CD4-positive, alpha-beta T cell treated with Interleukin-17A for 4 hours (primary cell): ENCODE data around the gene PGLYRP4.
"Not testable (repeated sequence)": the region's sequence is repeated elsewhere in the genome, so short reads cannot be mapped to it uniquely, and the experiment has no call there.

Experiments
- DNase-seq: peaks from one replicate; pipeline ENCODE4 v3.0.0-alpha.2; 2020; ENCODE audit warnings: mixed read lengths

The PGLYRP4 gene

GRCh38 chr1:153336650-153337049 is 12.0 kb downstream of the PGLYRP4 start:
- DNase-seq = no peak

GRCh38 chr1:153333902-153334301 is 14.7 kb downstream of the PGLYRP4 start:
- DNase-seq = no peak

GRCh38 chr1:153324912-153325311 is 23.7 kb downstream of the PGLYRP4 start:
- DNase-seq = no peak

- DNase-seq = no peak
These were observed 26.1 kb downstream of the PGLYRP4 start for GRCh38 chr1:153322568-153322967.

- DNase-seq = not testable (repeated sequence)
These were observed 30.5 kb downstream of the PGLYRP4 start for GRCh38 chr1:153318145-153318544.

GRCh38 chr1:153316013-153316412 is 32.6 kb downstream of the PGLYRP4 start:
- DNase-seq = not testable (repeated sequence)

GRCh38 chr1:153314388-153314787 is 34.3 kb downstream of the PGLYRP4 start:
- DNase-seq = not testable (repeated sequence)

- DNase-seq = no peak
These were observed 35.4 kb downstream of the PGLYRP4 start for GRCh38 chr1:153313288-153313687.

GRCh38 chr1:153312570-153313186 is 36.0 kb downstream of the PGLYRP4 start, which contains the start of gene PGLYRP3:
TSS of gene PGLYRP3 (minus strand) at chr1:153312952. CDS start at chr1:153310665, 2,287 bp downstream.
- DNase-seq = no peak

GRCh38 chr1:153310526-153310925 is 38.1 kb downstream of the PGLYRP4 start:
- no peak for DNase-seq

GRCh38 chr1:153309441-153309840 is 39.2 kb downstream of the PGLYRP4 start:
- DNase-seq = no peak

- no peak for DNase-seq
These were observed 40.1 kb downstream of the PGLYRP4 start for GRCh38 chr1:153308540-153308939.

GRCh38 chr1:153307221-153307600 is 41.4 kb downstream of the PGLYRP4 start:
- no peak for DNase-seq

GRCh38 chr1:153306303-153307220 is 42.1 kb downstream of the PGLYRP4 start:
- no peak for DNase-seq

- DNase-seq = no peak
These were observed 43.0 kb downstream of the PGLYRP4 start for GRCh38 chr1:153305682-153306081.

GRCh38 chr1:153302308-153302707 is 46.3 kb downstream of the PGLYRP4 start:
- no peak for DNase-seq

GRCh38 chr1:153293851-153294250 is 54.8 kb downstream of the PGLYRP4 start:
- DNase-seq = peak; percentile 15

GRCh38 chr1:153293480-153293775 is 55.2 kb downstream of the PGLYRP4 start:
- DNase-seq = no peak

- DNase-seq = no peak
These were observed 55.7 kb downstream of the PGLYRP4 start for GRCh38 chr1:153292740-153293479.

GRCh38 chr1:153292185-153292584 is 56.5 kb downstream of the PGLYRP4 start:
- no peak for DNase-seq

- no peak for DNase-seq
These were observed 57.1 kb downstream of the PGLYRP4 start for GRCh38 chr1:153291514-153291913.

GRCh38 chr1:153288634-153289275 is 59.9 kb downstream of the PGLYRP4 start:
- peak; percentile 30 for DNase-seq
